K562 (cell line): ENCODE data around the gene ODAD3. TPM values are rescaled to one million over a fixed set of nuclear protein-coding genes. Genes with fewer than 3 reads are reported as not detected.

Experiments
- ARID2 ChIP-seq: fragments of 450-650 bp; IDR thresholded peaks from 2 replicates; pipeline ENCODE4 v1.6.1; 2017; ENCODE audit warnings: antibody characterized with exemption, mild to moderate bottlenecking
- CBX8 ChIP-seq: fragments of 200-600 bp; sonication (generic); IDR thresholded peaks from 2 replicates; pipeline ENCODE4 v1.6.1; 2012; ENCODE audit warnings: borderline replicate concordance, mixed run types, low read depth, mild to moderate bottlenecking, moderate library complexity, mixed read lengths, low read length, control low read depth, inconsistent platforms; ENCODE audit not compliant: poor library complexity, severe bottlenecking; ENCODE audit errors: extremely low read depth
- EHMT2 ChIP-seq: fragments of 450-650 bp; IDR thresholded peaks from 2 replicates; pipeline ENCODE4 v1.6.1; 2018; ENCODE audit warnings: antibody characterized with exemption
- ETS2 ChIP-seq: IDR thresholded peaks from 2 replicates; pipeline ENCODE4 v1.6.1; 2016; ENCODE audit warnings: borderline replicate concordance, missing genetic modification characterization, mild to moderate bottlenecking, moderate library complexity, missing compliant biosample characterization; ENCODE audit not compliant: poor library complexity, severe bottlenecking
- FOXJ3 ChIP-seq: sonication (generic); formaldehyde crosslinking; IDR thresholded peaks from 2 replicates; pipeline ENCODE4 v1.4.0; 2020; ENCODE audit warnings: mild to moderate bottlenecking, missing genetic modification reagents
- HDAC3 ChIP-seq: fragments of 450-650 bp; IDR thresholded peaks from 2 replicates; pipeline ENCODE4 v1.6.1; 2018; ENCODE audit warnings: borderline replicate concordance, mild to moderate bottlenecking, moderate library complexity; ENCODE audit not compliant: partially characterized antibody
- MTA2 ChIP-seq: fragments of 450-650 bp; IDR thresholded peaks from 2 replicates; pipeline ENCODE4 v1.6.1; 2016; ENCODE audit warnings: low read depth
- NFYB ChIP-seq: IDR thresholded peaks from 2 replicates; pipeline ENCODE4 v1.6.1; 2011; ENCODE audit warnings: mild to moderate bottlenecking, moderate library complexity; ENCODE audit not compliant: insufficient read length; ENCODE audit errors: extremely low read depth
- PHF20 ChIP-seq: fragments of 450-650 bp; IDR thresholded peaks from 2 replicates; pipeline ENCODE4 v1.6.1; 2018; ENCODE audit not compliant: partially characterized antibody
- PRPF4 ChIP-seq: fragments of 200-400 bp; formaldehyde crosslinking; IDR thresholded peaks from one replicate; pipeline ENCODE4 v1.6.1; 2017; ENCODE audit warnings: low read length, low read depth, mild to moderate bottlenecking; ENCODE audit not compliant: insufficient read depth, poor library complexity, severe bottlenecking
- RHOXF2B ChIP-seq: fragments of 250-450 bp; sonication (Bioruptor Pico); conservative IDR thresholded peaks from 2 replicates; pipeline ENCODE4 v1.5.1; 2021
- SIX5 ChIP-seq, 2 experiments: IDR thresholded peaks; 2 replicates each; pipeline ENCODE4 v1.6.1; 2011; ENCODE audit warnings: low read length in 2 of 2, borderline replicate concordance in 1 of 2, low read depth in 1 of 2, mild to moderate bottlenecking in 1 of 2, moderate library complexity in 1 of 2; ENCODE audit not compliant: insufficient read depth in 1 of 2
- YY1 ChIP-seq, 3 experiments: IDR thresholded peaks; 2 replicates each; pipeline ENCODE4 v1.6.1; 2011; ENCODE audit warnings: low read length in 2 of 3, mild to moderate bottlenecking in 2 of 3, moderate library complexity in 2 of 3, borderline replicate concordance in 1 of 3, control low read depth in 1 of 3, low read depth in 1 of 3; ENCODE audit not compliant: insufficient read depth in 3 of 3, insufficient replicate concordance in 2 of 3, control insufficient read depth in 1 of 3, insufficient read length in 1 of 3; ENCODE audit errors: extremely low read depth in 1 of 3
- ZBED1 ChIP-seq: IDR thresholded peaks from 2 replicates; pipeline ENCODE4 v1.6.1; 2014
- ZKSCAN1 ChIP-seq: fragments of 150-350 bp; IDR thresholded peaks from 2 replicates; pipeline ENCODE4 v1.6.1; 2016; ENCODE audit warnings: low read depth, low read length
- ZNF121 ChIP-seq: sonication (generic); formaldehyde crosslinking; conservative IDR thresholded peaks from 2 replicates; pipeline ENCODE4 v1.8.0; 2022; ENCODE audit warnings: missing genetic modification reagents
- ZNF583 ChIP-seq: fragments of 250-450 bp; sonication (Bioruptor Pico); IDR thresholded peaks from 2 replicates; pipeline ENCODE4 v1.4.0; 2020
- ZNF586 ChIP-seq: fragments of 450-650 bp; formaldehyde crosslinking; conservative IDR thresholded peaks from 2 replicates; pipeline ENCODE4 v1.4.0; 2020; ENCODE audit warnings: mild to moderate bottlenecking, moderate library complexity
- polyA plus RNA-seq, 8 experiments: library from polyadenylated mRNA; depleted of rRNA in 4 of 8; stranded (reverse) in 5 of 8; unstranded in 3 of 8; fragments of >200 nt; fragmentation: Nextera tagmentation in 2 of 8; fragmentation: Illumina TruSeq in 1 of 8; extraction: Ambion mirVana in 2 of 8; extraction: Trizol in 1 of 8; gene quantifications; 2 replicates each; pipeline versions ENCODE4 v1.2.1 to v1.2.3, GENCODE V29; 2011 to 2014; ENCODE audit warnings: inconsistent platforms in 1 of 8, missing spikeins in 1 of 8
- total RNA-seq, 7 experiments: library from RNA; depleted of rRNA in 6 of 7; stranded (reverse); fragments of >200 nt in 6 of 7; fragmentation: Illumina TruSeq in 2 of 7; extraction: Trizol in 2 of 7; gene quantifications; 2 replicates each; pipeline versions ENCODE4 v1.2.1 to v1.2.3, GENCODE V29; 2011 to 2021; ENCODE audit warnings: low replicate concordance in 1 of 7
- TF ChIP-seq, protein P1 (sequence below): fragments of 250-450 bp; sonication (Bioruptor Pico); IDR thresholded peaks from 2 replicates; pipeline ENCODE4 v1.8.0; 2021; ENCODE audit warnings: mild to moderate bottlenecking, moderate library complexity
- TF ChIP-seq, protein P2 (sequence below): sonication (generic); formaldehyde crosslinking; IDR thresholded peaks from 2 replicates; pipeline ENCODE4 v1.8.0; 2023; ENCODE audit warnings: mild to moderate bottlenecking, missing genetic modification reagents
- TF ChIP-seq, protein P3 (sequence below): sonication (generic); formaldehyde crosslinking; IDR thresholded peaks from 2 replicates; pipeline ENCODE4 v1.8.0; 2023; ENCODE audit warnings: mild to moderate bottlenecking, missing genetic modification reagents

The ODAD3 gene
- total and polyA plus RNA-seq, 9 of the 15 experiments (the other 6 are each of a cell fraction or from before 2014, with no cell fraction given), result 0.07 to 0.72 (median 0.14) TPM; not detected in 2

DNA sequence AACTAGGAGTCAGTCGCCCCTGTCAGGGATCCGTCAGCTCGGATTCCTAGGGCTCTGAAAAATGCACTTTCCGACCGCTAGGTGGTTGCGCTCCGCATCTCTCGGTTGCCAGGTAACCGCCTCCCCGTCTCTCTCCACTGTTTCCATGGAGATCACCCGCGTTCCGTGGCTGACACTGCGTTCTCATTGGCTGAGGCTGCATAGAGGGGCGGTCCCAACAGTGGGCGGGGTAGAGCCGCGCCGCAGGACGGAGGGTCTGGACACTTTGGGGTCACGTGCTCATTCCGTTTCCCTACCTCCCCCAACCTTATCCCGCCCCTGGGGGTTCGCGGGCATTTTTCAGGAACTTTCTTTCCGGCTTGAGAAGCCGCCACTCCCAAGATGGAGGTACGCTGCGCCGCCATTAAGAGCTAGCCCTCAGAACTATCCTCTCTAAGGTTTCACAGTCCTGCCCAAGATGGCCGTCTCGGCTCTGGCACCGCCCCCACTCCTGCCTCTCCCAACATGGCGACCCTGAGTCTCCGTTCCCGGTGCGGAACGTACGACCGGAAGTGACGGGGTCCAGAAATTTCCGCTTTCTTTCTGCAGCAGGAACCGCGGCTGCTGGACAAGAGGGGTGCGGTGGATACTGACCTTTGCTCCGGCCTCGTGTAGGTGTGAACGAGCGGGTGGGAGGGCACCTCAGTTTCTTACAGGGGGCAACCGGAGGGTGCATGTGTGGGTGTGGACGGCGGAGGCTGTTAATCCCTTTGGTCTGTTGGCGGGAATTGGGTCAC lies at the start of gene ODAD3, which contains the start of gene PRKCSH (continued):
- TF ChIP-seq FOXJ3 (no peak), PRPF4 (no peak), ZNF583 (no peak), ZKSCAN1 (no peak), CBX8 (no peak), YY1 (IDR thresholded peaks at IDR 0.05; ENCODE audit: borderline replicate concordance in 1 of 3, control insufficient read depth in 1 of 3, extremely low read depth in 1 of 3, insufficient read depth in 3 of 3, insufficient read length in 1 of 3, insufficient replicate concordance in 2 of 3, low read depth in 1 of 3, low read length in 2 of 3) (peak; percentile 99 to 100 (median 100)), ZNF586 (CRISPR knock-in tag) (no peak), ETS2 (tag) (no peak), NFYB (peak; percentile 91), MTA2 (no peak), ZNF121 (CRISPR knock-in tag) (no peak), HDAC3 (no peak), ARID2 (no peak), EHMT2 (no peak), ZBED1 (0 out of 2 replicates have a peak, but pooled peaks have one; percentile 17), RHOXF2B (CRISPR knock-in tag) (no peak), PHF20 (peak; percentile 71), SIX5 (IDR thresholded peaks at IDR 0.05; ENCODE audit: borderline replicate concordance in 1 of 2, insufficient read depth in 1 of 2, low read depth in 1 of 2, low read length in 2 of 2) (peak; percentile 83 to 89)
- TF ChIP-seq, protein P1, sequence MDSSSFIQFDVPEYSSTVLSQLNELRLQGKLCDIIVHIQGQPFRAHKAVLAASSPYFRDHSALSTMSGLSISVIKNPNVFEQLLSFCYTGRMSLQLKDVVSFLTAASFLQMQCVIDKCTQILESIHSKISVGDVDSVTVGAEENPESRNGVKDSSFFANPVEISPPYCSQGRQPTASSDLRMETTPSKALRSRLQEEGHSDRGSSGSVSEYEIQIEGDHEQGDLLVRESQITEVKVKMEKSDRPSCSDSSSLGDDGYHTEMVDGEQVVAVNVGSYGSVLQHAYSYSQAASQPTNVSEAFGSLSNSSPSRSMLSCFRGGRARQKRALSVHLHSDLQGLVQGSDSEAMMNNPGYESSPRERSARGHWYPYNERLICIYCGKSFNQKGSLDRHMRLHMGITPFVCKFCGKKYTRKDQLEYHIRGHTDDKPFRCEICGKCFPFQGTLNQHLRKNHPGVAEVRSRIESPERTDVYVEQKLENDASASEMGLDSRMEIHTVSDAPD (CRISPR knock-in tag), result no peak
- TF ChIP-seq, protein P2, sequence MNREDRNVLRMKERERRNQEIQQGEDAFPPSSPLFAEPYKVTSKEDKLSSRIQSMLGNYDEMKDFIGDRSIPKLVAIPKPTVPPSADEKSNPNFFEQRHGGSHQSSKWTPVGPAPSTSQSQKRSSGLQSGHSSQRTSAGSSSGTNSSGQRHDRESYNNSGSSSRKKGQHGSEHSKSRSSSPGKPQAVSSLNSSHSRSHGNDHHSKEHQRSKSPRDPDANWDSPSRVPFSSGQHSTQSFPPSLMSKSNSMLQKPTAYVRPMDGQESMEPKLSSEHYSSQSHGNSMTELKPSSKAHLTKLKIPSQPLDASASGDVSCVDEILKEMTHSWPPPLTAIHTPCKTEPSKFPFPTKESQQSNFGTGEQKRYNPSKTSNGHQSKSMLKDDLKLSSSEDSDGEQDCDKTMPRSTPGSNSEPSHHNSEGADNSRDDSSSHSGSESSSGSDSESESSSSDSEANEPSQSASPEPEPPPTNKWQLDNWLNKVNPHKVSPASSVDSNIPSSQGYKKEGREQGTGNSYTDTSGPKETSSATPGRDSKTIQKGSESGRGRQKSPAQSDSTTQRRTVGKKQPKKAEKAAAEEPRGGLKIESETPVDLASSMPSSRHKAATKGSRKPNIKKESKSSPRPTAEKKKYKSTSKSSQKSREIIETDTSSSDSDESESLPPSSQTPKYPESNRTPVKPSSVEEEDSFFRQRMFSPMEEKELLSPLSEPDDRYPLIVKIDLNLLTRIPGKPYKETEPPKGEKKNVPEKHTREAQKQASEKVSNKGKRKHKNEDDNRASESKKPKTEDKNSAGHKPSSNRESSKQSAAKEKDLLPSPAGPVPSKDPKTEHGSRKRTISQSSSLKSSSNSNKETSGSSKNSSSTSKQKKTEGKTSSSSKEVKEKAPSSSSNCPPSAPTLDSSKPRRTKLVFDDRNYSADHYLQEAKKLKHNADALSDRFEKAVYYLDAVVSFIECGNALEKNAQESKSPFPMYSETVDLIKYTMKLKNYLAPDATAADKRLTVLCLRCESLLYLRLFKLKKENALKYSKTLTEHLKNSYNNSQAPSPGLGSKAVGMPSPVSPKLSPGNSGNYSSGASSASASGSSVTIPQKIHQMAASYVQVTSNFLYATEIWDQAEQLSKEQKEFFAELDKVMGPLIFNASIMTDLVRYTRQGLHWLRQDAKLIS (CRISPR knock-in tag), result no peak
- TF ChIP-seq, protein P3, sequence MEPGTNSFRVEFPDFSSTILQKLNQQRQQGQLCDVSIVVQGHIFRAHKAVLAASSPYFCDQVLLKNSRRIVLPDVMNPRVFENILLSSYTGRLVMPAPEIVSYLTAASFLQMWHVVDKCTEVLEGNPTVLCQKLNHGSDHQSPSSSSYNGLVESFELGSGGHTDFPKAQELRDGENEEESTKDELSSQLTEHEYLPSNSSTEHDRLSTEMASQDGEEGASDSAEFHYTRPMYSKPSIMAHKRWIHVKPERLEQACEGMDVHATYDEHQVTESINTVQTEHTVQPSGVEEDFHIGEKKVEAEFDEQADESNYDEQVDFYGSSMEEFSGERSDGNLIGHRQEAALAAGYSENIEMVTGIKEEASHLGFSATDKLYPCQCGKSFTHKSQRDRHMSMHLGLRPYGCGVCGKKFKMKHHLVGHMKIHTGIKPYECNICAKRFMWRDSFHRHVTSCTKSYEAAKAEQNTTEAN (CRISPR knock-in tag), result no peak
